Activated naive CD4-positive, alpha-beta T cell treated with Interleukin-2 at 50 U/mL for 16 hours (primary cell): ENCODE measurements around the gene LPCAT4.
"Not testable (repeated sequence)": the region's sequence is repeated elsewhere in the genome, so short reads cannot be mapped to it uniquely, and the experiment has no call there.

Source experiments
- DNase-seq: peaks from one replicate; pipeline ENCODE4 v3.0.0-alpha.2; 2020

Gene LPCAT4

DNA sequence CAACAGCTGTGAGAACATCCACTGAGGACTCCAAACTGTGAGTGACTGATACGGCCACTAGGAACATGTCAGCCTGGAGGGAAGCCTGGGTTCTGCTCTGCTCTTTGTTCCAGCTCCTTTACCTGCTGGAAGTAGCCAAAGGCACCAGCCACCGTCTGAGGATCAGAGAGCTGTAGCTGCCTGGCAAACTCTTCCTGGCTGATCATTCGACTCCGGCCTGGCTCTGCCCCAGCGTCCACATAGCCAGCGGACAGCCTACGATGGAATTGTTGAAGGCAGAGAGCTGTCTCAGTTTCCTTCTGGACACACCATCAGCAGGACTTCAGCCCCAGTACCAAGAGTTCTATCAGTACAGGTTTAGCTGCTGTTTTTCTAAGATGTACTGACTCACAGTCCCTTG lies 5.7 kb downstream of the LPCAT4 start:
- no peak for DNase-seq

DNA sequence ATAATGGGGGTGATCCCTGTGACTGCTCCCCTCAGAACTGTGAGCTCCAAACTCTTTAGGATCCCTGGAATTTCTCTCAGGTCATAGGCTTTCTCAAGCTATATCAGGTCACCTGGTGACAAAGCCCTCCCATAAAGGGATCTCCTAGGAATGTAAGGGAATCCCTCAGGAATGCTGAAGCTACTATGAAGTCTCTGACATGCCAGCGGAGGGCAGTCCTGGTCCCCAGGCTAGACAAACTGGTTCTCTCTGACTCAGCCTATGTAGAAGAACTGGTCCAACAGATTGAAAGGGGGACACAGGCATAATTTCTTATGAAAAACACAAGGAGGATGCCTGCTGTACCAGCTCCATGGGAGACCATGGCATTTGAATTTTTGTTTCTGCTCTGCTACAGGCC lies 6.7 kb downstream of the LPCAT4 start:
- DNase-seq = no peak

DNA sequence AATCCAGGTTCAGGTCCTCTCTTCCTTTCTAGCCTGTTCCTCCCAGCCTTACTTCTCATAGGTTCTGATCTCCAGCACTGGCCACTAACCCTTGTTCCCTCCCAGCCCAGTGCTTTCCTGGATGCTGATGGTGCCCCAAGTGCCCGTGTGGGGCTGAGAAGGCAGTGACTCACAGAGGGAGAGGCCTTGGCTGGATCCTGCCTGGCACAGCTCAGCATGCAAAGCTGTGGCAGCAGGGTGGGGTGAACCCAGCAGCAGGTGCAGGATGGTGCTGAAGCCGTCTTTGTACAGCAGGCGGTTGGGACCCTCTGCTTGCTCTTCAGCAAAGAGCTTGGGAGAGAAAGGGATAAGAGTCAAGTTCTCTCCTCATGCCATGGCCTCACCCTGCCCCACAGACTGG lies 7.6 kb downstream of the LPCAT4 start:
- no peak for DNase-seq

DNA sequence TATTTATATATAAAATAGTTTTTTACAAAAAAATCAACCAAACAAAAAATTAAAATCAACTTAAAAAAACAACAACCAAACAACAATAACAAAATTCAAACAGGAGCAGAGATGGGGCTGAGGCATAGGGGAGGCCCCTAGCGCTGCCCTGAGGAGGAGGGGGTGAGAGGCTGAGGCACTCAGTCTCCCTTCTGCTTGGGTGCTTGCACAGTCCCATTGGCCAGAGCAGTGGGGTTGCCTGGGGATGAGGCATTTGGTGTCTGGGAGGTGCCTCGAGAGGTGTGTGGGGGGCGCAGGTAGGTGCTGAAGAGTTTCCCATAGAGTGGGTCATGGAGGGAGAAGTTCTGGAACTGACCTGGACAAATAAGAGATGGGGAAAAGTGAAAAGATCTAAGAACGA lies 8.0 kb downstream of the LPCAT4 start:
- DNase-seq = no peak

DNA sequence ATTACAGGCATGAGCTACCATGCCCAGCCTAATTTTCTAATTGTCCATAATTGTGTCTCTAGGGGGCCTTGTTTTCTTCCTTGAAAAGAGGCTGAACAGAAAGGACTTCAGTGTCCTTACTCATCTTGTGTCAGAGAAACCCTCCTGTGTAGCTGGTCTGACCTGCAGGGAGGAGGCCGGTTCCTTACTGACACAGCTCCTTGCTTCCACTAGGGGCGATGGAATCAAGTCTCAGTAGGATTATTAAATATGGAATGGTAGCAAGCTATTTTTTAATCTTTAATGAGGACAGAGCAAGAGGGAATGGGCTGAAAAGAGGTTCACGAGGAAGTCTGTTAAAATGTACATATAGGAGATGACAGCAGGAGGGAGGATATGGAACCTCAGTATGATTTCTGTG lies 8.6 kb downstream of the LPCAT4 start:
- DNase-seq = no peak

DNA sequence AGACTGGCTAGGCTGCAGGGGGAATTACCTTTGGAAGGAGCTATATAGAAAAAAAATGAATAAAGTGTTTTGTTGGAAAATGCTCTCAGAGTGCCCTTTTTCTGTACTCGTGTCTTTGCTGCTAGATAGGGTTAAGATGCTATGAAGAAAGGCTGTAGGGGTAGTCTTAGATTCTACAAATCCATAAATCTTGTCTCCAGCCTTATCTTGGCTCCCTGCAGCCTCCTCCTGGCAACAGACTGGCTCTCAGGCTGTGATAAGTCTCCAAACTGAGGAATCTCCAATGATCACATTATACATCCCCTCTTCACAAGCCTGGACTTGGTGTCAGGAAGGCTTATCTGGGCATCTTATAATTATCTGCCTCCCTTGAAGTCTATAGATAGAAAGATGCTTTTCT lies 9.3 kb downstream of the LPCAT4 start:
- DNase-seq = no peak

DNA sequence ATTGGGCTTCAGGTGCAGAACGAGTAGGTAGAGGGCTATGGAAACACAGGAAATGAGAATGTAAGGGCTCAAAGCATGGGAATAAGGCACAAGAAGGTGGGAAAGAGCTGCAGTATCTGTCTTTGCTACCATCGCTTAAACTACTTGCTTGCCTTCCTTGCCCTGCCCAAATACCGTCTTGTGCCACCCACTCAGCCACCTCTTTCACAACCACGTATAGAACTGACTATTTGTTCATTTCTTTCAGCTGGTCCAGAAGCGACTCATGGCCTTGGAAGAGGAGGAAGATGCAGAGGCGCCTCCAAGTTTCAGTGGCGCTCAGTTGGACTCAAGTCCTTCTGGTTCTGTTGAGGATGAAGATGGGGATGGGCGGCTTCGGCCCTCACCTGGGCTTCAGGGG lies 11.8 kb downstream of the LPCAT4 start:
- no peak for DNase-seq

DNA sequence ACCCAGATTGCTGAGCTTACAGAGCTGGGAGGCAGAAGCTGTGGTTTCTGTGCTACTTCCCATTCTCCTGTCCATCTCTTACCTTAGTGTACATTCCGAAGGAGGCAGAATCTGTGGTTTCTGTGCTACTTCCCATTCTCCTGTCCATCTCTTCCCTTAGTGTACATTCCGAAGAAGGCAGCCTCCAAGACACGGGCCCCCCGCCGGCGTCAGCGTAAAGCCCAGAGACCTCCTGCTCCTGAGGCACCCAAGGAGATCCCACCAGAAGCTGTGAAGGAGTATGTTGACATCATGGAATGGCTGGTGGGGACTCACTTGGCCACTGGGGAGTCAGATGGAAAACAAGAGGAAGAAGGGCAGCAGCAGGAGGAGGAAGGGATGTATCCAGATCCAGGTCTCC lies 12.7 kb downstream of the LPCAT4 start:
- no peak for DNase-seq

DNA sequence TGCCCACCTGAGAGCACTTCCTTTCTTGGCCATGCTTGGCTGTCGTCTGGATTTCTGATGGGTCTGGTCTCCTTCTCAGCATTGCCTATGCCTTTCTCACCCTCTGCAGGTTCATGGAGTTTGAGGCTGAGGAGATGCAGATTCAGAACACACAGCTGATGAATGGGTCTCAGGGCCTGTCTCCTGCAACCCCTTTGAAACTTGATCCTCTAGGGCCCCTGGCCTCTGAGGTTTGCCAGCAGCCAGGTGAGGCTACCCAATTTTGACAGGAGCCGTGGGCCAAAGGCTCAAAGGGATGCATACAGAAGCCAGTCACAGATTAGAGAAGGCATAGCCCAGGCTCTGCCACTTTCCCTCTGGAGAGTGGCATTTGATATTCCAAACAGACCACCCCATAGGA lies 13.4 kb downstream of the LPCAT4 start:
- DNase-seq = no peak

DNA sequence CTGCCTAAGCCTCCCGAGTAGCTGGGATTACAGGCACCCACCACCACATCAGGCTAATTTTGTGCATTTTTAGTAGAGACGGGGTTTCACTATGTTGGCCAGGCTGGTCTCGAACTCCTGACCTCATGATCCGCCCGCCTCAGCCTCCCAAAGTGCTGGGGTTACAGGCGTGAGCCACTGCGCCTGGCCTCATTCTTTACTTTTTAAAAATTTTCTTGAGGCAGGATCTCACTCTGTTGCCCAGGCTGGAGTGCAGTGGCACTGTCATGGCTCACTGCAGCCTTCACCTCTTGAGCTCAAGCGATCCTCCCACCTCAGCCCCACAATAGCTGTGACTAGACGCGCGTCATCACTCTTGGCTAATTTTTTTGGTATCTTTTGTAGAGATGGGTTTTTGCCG lies 14.0 kb downstream of the LPCAT4 start:
- not testable (repeated sequence) for DNase-seq

DNA sequence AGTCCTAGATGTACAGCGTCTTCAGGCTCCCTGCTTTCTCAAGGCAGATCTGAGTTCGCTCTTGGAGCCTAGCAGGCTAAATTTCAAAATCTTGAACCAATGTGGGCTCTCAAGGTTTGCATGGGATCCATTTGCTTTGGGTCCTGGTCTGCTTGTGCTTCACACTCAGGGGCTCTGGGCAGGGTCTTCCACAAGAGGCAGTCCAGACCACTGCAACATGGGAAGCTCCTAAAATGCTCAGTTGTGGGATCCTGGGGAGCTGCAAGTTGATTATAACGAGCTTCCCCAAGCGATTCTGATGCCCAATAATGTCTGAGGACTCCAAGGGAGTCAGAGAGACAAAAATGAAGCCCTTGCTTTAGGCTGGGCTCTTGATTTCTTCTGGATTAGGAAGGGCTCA lies 17.2 kb downstream of the LPCAT4 start:
- no peak for DNase-seq

DNA sequence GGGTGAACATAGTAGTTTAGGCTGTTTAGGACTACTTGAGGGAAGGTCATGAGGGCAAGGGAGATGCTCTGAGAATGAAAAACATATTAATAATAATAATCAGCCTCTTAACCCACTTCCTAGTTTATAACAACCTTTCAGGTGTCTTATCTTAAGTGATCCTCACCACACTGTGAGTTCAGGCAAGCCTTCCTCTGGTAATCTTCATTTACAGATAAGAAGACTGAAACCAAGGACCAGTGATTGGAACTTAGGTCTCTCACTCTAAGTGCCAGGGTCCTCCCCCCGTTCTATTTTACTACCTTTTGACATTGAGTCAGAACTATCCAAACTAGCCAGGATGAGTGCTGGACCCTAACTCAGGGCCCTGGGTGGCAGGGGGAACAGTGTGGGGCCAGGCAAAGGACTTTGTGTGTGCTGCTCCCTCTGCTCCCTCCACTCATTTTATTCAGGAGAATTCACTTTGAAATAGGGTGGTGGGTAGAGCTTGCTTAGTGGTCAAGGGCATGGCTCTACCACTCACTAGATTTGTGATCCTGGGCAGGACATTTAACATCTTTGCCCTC lies 18.2 kb downstream of the LPCAT4 start:
- DNase-seq = no peak

DNA sequence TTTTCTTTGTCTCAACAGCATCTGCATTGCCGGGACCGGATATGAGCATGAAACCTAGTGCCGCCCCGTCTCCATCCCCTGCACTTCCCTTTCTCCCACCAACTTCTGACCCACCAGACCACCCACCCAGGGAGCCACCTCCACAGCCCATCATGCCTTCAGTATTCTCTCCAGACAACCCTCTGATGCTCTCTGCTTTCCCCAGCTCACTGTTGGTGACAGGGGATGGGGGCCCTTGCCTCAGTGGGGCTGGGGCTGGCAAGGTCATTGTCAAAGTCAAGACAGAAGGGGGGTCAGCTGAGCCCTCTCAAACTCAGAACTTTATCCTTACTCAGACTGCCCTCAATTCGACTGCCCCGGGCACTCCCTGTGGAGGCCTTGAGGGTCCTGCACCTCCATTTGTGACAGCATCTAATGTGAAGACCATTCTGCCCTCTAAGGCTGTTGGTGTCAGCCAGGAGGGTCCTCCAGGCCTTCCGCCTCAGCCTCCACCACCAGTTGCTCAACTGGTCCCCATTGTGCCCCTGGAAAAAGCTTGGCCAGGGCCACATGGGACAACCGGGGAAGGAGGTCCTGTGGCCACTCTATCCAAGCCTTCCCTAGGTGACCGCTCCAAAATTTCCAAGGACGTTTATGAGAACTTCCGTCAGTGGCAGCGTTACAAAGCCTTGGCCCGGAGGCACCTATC lies 18.9 kb downstream of the LPCAT4 start:
- no peak for DNase-seq

DNA sequence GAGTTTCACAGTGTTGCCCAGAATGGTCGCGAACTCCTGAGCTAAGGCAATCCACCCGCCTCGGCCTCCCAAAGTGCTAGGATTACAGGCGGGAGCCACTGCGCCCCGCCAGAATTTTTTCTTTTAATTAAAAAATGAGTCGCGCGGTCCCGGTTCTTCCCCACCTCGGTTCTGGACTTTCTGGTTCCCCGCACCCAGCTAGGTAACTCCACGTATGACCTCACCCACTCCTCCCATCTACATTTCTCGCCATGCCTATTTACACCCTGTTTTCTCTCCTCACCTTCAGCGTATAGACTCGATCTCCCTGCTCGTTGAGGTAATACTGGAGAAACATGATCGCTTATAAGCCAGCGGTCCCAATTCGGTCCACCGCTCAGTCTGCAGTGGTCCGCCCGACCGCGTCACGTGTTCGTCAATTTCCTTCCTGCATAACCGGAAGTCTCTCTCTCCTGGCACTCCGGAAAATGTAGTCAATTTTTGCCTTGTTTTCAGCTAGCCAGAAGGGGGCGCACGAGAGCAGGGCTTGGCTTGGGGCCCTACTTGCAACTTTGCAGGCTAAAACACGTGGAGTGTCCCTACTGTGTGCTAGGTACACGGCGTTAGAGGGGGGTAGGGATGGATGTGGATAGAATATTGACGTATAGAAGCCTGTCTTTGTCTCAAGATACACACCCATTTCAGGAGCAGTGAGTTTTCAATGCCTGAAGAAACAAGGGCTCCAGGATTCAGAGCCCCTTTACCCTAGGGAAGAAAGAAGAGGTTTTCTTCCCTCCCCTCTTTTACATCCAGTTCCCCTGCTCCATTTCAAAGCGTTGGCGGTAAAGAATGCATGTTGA lies 24.0 kb downstream of the LPCAT4 start, which contains the start of the genes NOP10 and NUTM1:
Gene NOP10, minus strand, starts transcription at position 400 of the 839 bp plus-strand sequence. Its CDS starts 63 bp downstream, at position 337.
Gene NUTM1, plus strand, starts transcription at position 579 of the 839 bp plus-strand sequence. CDS start 382 bp downstream, outside the sequence.
- peak; percentile 95 for DNase-seq

DNA sequence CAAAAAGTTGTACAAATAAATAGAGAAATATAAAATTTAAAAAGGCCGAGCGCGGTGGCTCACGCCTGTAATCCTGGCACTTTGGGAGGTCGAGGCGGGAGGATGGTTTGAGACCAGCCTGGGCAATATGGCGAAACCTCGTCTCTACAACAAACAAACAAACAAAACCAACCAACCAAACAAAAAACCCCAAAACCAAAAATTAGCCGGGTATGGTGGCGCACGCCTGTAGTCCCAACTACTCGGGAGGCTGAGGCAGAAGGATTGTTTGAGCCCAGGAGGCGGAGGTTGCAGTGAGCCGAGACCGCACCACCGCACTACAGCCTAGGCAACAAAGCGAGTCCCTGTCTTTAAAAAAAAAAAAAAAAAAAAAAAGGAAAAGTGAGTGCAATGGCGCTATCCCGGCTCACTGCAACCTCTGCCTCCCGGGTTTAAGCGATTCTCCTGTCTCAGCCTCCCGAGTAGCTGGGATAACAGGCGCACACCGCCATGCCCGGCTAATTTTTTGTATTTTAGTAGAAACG lies 24.7 kb downstream of the LPCAT4 start:
- DNase-seq = not testable (repeated sequence)

DNA sequence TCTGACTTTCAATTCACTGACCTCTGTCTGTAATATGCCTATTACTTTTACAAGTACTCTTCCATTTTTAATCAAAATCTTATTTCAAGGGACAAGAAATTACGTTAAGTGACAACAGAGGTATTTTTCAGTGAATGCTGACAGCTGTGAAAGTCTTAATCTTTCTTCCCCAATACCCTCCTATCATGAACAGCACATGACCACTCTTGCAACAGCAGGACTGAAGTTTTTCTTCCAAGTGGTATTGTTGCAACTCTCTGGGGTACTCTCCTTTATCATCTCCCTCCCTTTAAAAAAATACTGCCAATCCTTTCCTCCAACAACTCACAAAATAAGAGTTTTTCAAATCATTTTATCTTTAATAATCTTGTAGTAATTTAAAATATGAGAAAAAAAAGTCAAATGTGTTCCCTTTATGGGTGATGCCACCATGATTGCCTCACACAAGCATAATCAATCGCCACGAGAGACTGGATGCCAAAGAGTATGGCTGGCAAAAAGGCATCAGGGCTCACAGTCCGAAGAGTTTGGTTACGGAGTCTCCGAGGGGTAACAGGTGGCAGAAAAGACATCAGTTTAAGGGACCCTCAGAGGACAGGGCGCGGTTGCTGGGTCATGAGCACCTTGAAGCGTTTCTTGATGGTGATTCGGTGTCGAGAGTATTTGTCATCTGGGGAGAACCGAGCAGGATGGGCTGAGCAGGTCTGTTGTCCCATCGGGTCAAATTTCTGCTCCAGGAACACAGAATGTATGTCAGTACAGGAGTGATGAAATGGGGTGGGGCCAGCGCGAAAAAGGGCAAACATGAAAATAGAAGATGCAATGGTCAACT lies 25.4 kb downstream of the LPCAT4 start:
- DNase-seq = no peak

DNA sequence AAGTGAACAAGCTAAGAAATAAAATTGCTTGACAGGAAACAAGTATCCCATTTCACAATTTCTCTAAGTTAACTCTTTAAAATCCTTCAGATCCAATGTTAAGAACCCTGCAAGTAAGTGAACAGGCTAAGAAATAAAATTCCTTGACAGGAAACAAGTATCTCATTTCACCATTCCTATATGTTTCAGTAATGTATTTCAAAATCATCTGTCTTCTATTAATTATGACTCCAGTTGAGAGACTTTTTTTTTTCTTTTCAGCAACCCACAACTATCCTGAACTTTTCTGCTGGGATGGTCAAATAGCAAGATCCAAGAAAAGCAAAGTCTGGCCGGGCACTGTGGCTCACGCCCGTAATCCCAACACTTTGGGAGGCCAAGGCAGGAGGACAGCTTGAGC lies 27.1 kb downstream of the LPCAT4 start:
- DNase-seq = no peak

DNA sequence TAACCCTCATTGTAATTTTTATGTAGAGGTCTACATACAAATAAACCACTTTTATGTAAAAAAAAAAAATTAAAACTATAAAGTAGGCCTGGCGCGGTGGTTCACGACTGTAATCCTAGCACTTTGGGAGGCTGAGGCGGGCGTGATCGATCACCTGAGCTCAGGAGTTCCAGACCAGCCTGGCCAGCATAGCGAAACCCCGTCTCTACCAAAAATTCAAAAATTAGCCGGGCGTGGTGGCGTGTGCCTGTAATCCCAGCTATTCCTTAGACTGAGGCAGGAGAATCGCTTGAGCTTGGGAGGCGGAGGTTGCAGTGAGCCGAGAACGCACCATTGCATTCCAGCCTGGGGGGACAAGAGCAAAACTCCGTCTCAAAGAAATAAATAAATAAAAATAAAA lies 28.6 kb downstream of the LPCAT4 start:
- DNase-seq = no peak

DNA sequence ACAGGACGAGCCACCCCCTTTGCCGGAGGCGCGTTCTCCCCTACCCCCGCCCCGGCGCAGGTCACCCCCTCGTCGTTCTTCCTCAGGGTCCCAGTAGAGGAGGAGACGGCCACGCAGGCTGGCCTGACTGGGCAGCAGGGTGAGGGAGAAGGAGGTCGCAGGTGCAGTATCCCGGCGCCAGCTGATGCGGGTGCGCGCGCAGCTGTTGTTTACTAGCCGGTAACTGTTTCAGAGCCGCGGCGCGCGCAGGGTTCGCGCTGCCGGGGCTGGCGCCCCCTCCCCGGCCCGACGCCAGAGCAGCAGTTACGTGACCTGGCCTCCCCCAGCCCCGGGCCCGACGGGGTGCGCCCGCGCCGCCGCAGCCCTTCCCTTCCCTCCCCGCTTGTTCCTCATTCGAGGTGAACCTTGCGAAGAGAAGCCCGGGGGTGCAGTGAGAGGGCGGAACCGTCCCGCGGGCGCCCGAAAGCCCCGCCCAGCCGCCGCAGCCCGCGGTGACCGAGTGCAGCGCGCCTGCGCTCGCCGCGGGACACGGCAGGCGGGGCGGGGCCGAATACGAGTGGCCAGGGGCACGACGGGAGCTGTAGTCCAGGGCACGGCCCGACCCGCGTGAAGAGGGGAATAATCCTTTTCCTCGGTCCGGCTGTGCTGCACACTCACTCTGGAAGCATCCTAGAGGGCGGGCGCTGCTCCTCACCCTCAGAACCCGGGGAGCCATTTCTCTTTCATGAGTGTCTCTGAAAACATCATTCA lies 29.3 kb downstream of the LPCAT4 start, which contains the start of gene SLC12A6:
Gene SLC12A6, minus strand, starts transcription at position 225 of the 750 bp plus-strand sequence. CDS start 1,101 bp downstream, outside the sequence.
- peak; percentile 92 for DNase-seq

DNA sequence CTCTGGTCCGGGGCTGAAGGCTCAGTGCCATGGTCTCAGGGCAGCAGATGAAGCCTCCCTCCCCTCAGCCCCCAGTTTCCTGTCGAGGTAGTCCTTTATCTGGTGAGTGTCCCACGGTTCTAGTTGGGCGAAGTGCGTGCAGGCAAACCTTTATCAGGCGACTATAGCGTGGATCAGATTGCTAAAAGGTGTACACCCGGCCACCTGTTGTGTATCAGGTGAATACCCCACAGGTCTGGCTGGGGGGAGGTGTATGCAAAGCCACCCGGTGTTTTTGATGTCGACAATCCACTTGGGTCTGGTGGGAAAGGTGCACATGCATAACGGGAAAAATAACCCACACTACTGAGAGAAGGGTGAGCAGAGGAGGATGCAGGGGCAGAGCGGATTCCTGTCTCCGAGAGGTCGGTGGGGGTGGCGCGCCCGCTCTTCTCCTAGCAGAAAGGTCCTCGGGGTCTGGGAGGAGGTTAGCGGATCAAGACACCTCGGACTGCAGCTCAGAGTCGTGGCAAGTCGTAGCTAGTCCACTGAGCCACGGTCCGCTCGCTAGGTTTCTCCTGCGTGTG lies 29.9 kb downstream of the LPCAT4 start:
- DNase-seq = peak; percentile 25

DNA sequence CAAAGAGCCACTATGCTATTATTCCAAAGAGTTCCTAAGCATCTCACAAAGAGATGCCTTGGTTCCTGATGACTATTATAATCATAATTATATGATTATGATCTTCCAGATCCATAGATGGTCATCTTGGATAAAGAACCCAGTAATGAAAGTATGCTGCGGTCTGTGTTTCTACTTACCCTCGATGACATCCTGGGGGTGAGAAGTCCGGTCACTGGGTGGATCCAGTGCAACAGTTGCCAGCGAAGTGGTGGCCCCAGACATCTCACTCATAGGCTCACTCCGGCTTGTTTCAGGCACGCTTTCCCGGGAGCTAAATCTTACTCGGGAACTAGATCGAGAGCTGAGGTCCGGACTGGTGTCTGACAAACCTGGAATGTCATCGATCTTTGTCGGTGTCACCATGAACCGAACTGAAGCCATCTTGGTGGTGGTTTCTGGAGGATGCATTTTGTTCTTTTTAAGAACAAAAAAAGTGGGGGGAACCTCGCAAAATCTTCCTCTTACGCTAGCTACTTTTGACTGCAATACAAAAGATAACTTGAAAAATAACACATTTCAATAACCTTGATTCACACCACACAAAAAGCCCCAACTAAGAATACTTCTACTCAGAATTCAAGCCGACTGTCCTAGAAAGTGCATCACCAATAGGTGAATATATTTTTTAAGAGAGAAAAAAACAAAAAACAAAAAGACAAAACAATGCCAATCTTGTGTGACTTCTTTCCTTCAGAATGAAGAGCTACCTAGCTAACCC lies 30.6 kb downstream of the LPCAT4 start:
- DNase-seq = no peak
